SH-SY5Y (cell line): ENCODE results near the gene ISL1.

ENCODE experiments used
- GATA2 ChIP-seq: IDR thresholded peaks from 2 replicates; pipeline ENCODE4 v1.6.1; 2011; ENCODE audit warnings: mild to moderate bottlenecking, low read depth, low read length
- GATA3 ChIP-seq: IDR thresholded peaks from 2 replicates; pipeline ENCODE4 v1.6.1; 2011; ENCODE audit warnings: low read depth, mild to moderate bottlenecking, low read length, moderate library complexity

- TF ChIP-seq GATA2, result no peak
- no peak for TF ChIP-seq GATA3
Observed at GRCh38 chr5:51371052-51371451, 12.2 kb upstream of the ISL1 start.
